T-cell (primary cell): Measurements from ENCODE around the gene HOXA7. TPM values are rescaled to one million over a fixed set of nuclear protein-coding genes. Genes with fewer than 3 reads are reported as not detected.
A peak's percentile ranks its signal among the peaks of the same experiment; 100 is the strongest.

ENCODE experiments used
- ATAC-seq, 4 experiments: fragments of 200-7000 bp in 3 of 4; fragments of 150-1000 bp in 1 of 4; cut with Tn5 transposase; replicated peaks in 1 of 4; 1 replicate in 3 of 4; 2 replicates in 1 of 4; pipeline ENCODE4 v1.10.0; 2021; ENCODE audit warnings: moderate library complexity in 3 of 4, mild to moderate bottlenecking in 2 of 4, moderate number of reproducible peaks in 1 of 4
- CTCF ChIA-PET, 2 donors: fragments of 300-600 bp; sonication (Branson Sonifier 250); formaldehyde crosslinking; loops; one replicate each; lab custom pipeline; 2022; ENCODE audit warnings: antibody characterized with exemption in 2 of 2; lab: Charles Lee
- POLR2A ChIA-PET, 2 donors: fragments of 300-600 bp; sonication (Branson Sonifier 250); formaldehyde crosslinking; loops; one replicate each; lab custom pipeline; 2022; ENCODE audit warnings: antibody characterized with exemption in 2 of 2; lab: Charles Lee
- DNase-seq, 35 experiments: peaks; one replicate each; pipeline versions ENCODE4 v3.0.0 to v3.0.0-alpha.2; 2013 to 2023
- H3K27ac ChIP-seq: one replicate; pipeline ENCODE4 v1.5.1; 2013; ENCODE audit warnings: low read length
- H3K27me3 ChIP-seq, 2 experiments: replicated peaks in 1 of 2; 1 replicate in 1 of 2; 2 replicates in 1 of 2; pipeline versions ENCODE4 v1.6.1 to v1.7.0; 2013; ENCODE audit warnings: low read length in 1 of 2, mixed read lengths in 1 of 2; ENCODE audit not compliant: control insufficient read depth in 2 of 2, insufficient read depth in 2 of 2; ENCODE audit errors: extremely low read depth in 1 of 2
- H3K36me3 ChIP-seq, 2 donors: 1 replicate in 1 of 2; 2 replicates in 1 of 2; pipeline versions ENCODE4 v1.6.1 to v1.7.0; 2013; ENCODE audit warnings: low read length in 1 of 2; ENCODE audit not compliant: control insufficient read depth in 2 of 2, insufficient read depth in 1 of 2; ENCODE audit errors: extremely low read depth in 1 of 2
- H3K4me1 ChIP-seq, 2 experiments: 1 replicate in 1 of 2; 2 replicates in 1 of 2; pipeline versions ENCODE4 v1.6.1 to v1.7.0; 2013; ENCODE audit warnings: low read length in 2 of 2, mixed read lengths in 1 of 2; ENCODE audit not compliant: insufficient read depth in 2 of 2, control insufficient read depth in 1 of 2; ENCODE audit errors: extremely low read depth in 1 of 2
- H3K4me3 ChIP-seq, 2 donors: 1 replicate in 1 of 2; 2 replicates in 1 of 2; pipeline versions ENCODE4 v1.5.1 to v1.7.0; 2013; ENCODE audit warnings: mild to moderate bottlenecking in 2 of 2, low read length in 1 of 2, moderate library complexity in 1 of 2; ENCODE audit not compliant: control insufficient read depth in 1 of 2; ENCODE audit errors: extremely low read depth in 1 of 2
- H3K9me3 ChIP-seq: 2 replicates; pipeline ENCODE4 v1.7.0; 2013
- H3K27ac Mint-ChIP-seq, 2 donors: one replicate each; pipeline ENCODE4 v1.8.0; 2020 to 2021; ENCODE audit warnings: mild to moderate bottlenecking in 2 of 2, mixed read lengths in 2 of 2
- H3K27me3 Mint-ChIP-seq, 2 donors: one replicate each; pipeline ENCODE4 v1.8.0; 2021 to 2022; ENCODE audit warnings: mixed read lengths in 2 of 2
- H3K36me3 Mint-ChIP-seq: one replicate; pipeline ENCODE4 v1.8.0; 2021; ENCODE audit warnings: mixed read lengths
- H3K4me1 Mint-ChIP-seq, 3 donors: one replicate each; pipeline ENCODE4 v1.8.0; 2020 to 2022; ENCODE audit warnings: mixed read lengths in 3 of 3, mild to moderate bottlenecking in 1 of 3
- H3K4me3 Mint-ChIP-seq, 3 donors: one replicate each; pipeline ENCODE4 v1.8.0; 2020 to 2022; ENCODE audit warnings: mild to moderate bottlenecking in 3 of 3, mixed read lengths in 3 of 3, moderate library complexity in 3 of 3
- H3K9me3 Mint-ChIP-seq, 3 donors: one replicate each; pipeline ENCODE4 v1.8.0; 2020 to 2022; ENCODE audit warnings: mixed read lengths in 3 of 3
- WGBS: methylation state at CpG from one replicate; pipeline ENCODE4 v1.1.5; 2013; ENCODE audit warnings: missing lambda C conversion rate; ENCODE audit not compliant: insufficient coverage; 5-methylcytosine and 5-hydroxymethylcytosine counted together
- total RNA-seq, 35 experiments: library from RNA in 6 of 35; stranded (reverse) in 6 of 35; fragments of 120-200 nt in 1 of 35; gene quantifications; one replicate each; pipeline versions ENCODE4 v1.2.1 to v1.2.4 and lab custom pipeline; 2013 to 2026

The HOXA7 gene
- total RNA-seq, 5 donors from 2014 or later (not counting 1 experiment from before 2014, with no cell fraction given): 0.67 TPM; not detected in 4

- H3K4me1 Mint-ChIP-seq: peaks cover 30 to 34% (median 34%) of the 10 kb centered on the region in 3 donors
These were observed 9.1 kb downstream of the HOXA7 start, which contains the start of gene HOXA6 for GRCh38 chr7:27147199-27148030. HOXA6 (minus strand) TSS chr7:27147774; CDS start chr7:27147749, 25 bp downstream.

GRCh38 chr7:27146491-27147198 lies 9.8 kb downstream of the HOXA7 start:
- Histone ChIP-seq H3K4me1 (peaks cover 4 to 32% of the 10 kb centered on the region in 2 experiments), H3K4me3 (no peak overlapping the region), H3K9me3 (no peaks in the 10 kb centered on the region), H3K27ac (no peak overlapping the region), H3K36me3 (no peaks in the 10 kb centered on the region), H3K27me3 (peaks cover 0 to 83% of the 10 kb centered on the region in 2 experiments)
- ATAC-seq: no peak
- ChIA-PET POLR2A (no interaction called here), CTCF (interaction anchor here in 1 of 2 donors (0.6 to 0.7 kb wide), 3 partner anchors 58 to 443 kb away, joined by 3 read pairs; no protein-coding TSS in a partner anchor)
- Mint-ChIP-seq H3K9me3 (no peaks in the 10 kb centered on the region), H3K27ac (no peak overlapping the region), H3K4me1 (peaks cover 23 to 28% (median 26%) of the 10 kb centered on the region in 3 donors), H3K27me3 (peaks cover 55 to 80% of the 10 kb centered on the region in 2 donors), H3K4me3 (no peak overlapping the region), H3K36me3 (no peaks in the 10 kb centered on the region)
- WGBS: 90% methylated on average over 3 of the region's 5 CpGs
- no peak for DNase-seq

More at GRCh38 chr7:27147199-27148030, 9.1 kb downstream of the HOXA7 start, which contains the start of gene HOXA6:
- H3K27ac ChIP-seq: no peak within 1 kb of the TSS
- Mint-ChIP-seq H3K4me3 (peak within 1 kb of the TSS in 2 of 3 donors; percentile 56 to 68), H3K36me3 (no peaks in the 10 kb centered on the region), H3K27me3 (peaks cover 60 to 83% of the 10 kb centered on the region in 2 donors), H3K9me3 (no peaks in the 10 kb centered on the region), H3K27ac (no peak within 1 kb of the TSS)
- no peaks in the 10 kb centered on the region for H3K9me3 ChIP-seq
- peaks cover 0 to 83% of the 10 kb centered on the region in 2 experiments for H3K27me3 ChIP-seq
- ATAC-seq: no peak
- no peak for DNase-seq
- 32% methylated on average over 60 of the region's 63 CpGs for WGBS
- CTCF ChIA-PET: no interaction called here
- H3K36me3 ChIP-seq: no peaks in the 10 kb centered on the region
- H3K4me1 ChIP-seq: peaks cover 7 to 40% of the 10 kb centered on the region in 2 experiments
- POLR2A ChIA-PET: no interaction called here
- H3K4me3 ChIP-seq: peak within 1 kb of the TSS in 1 of 2 donors; percentile 54

- H3K4me3 ChIP-seq: no peak overlapping the region
- H3K36me3 ChIP-seq: no peaks in the 10 kb centered on the region
- no peak overlapping the region for H3K4me3 Mint-ChIP-seq
- peaks cover 0 to 25% of the 10 kb centered on the region in 2 experiments for H3K4me1 ChIP-seq
- CTCF ChIA-PET: interaction anchor here in 1 of 2 donors (0.6 to 0.7 kb wide), 2 partner anchors 59 to 79 kb away, joined by 3 read pairs; no protein-coding TSS in a partner anchor
- no peaks in the 10 kb centered on the region for H3K9me3 Mint-ChIP-seq
- H3K36me3 Mint-ChIP-seq: no peaks in the 10 kb centered on the region
- peaks cover 54 to 80% of the 10 kb centered on the region in 2 donors for H3K27me3 Mint-ChIP-seq
- H3K9me3 ChIP-seq: no peaks in the 10 kb centered on the region
- H3K4me1 Mint-ChIP-seq: peaks cover 17 to 21% (median 20%) of the 10 kb centered on the region in 3 donors
- H3K27me3 ChIP-seq: peaks cover 0 to 76% of the 10 kb centered on the region in 2 experiments
- no peak overlapping the region for H3K27ac ChIP-seq
- H3K27ac Mint-ChIP-seq: no peak overlapping the region
- 86% methylated on average over 8 of the region's 11 CpGs for WGBS
- POLR2A ChIA-PET: no interaction called here
- DNase-seq (no peak), ATAC-seq (no peak)
These were observed 10.5 kb downstream of the HOXA7 start for GRCh38 chr7:27145914-27146412.

- Mint-ChIP-seq H3K4me1 (peaks cover 12 to 15% (median 13%) of the 10 kb centered on the region in 3 donors), H3K27me3 (peaks cover 49 to 78% of the 10 kb centered on the region in 2 donors), H3K36me3 (no peaks in the 10 kb centered on the region), H3K27ac (no peak overlapping the region), H3K9me3 (no peaks in the 10 kb centered on the region), H3K4me3 (no peak overlapping the region)
- H3K4me1 ChIP-seq: peaks cover 0 to 19% of the 10 kb centered on the region in 2 experiments
- ATAC-seq (no peak), DNase-seq (no peak)
- no peaks in the 10 kb centered on the region for H3K36me3 ChIP-seq
- H3K27me3 ChIP-seq: peaks cover 0 to 75% of the 10 kb centered on the region in 2 experiments
- H3K27ac ChIP-seq: no peak overlapping the region
- ChIA-PET CTCF (interaction anchor here in 1 of 2 donors (0.6 kb wide), 1 partner anchor 288 kb away, joined by 5 read pairs; no protein-coding TSS in a partner anchor), POLR2A (no interaction called here)
- H3K4me3 ChIP-seq: no peak overlapping the region
- WGBS: 91% methylated on average over 46 of the region's 47 CpGs
- H3K9me3 ChIP-seq: no peaks in the 10 kb centered on the region
These were observed 11.1 kb downstream of the HOXA7 start for GRCh38 chr7:27145165-27145913.

- Histone ChIP-seq H3K4me1 (peaks cover 0 to 16% of the 10 kb centered on the region in 2 experiments), H3K27ac (no peak overlapping the region), H3K36me3 (no peaks in the 10 kb centered on the region), H3K27me3 (peaks cover 0 to 71% of the 10 kb centered on the region in 2 experiments), H3K4me3 (no peak overlapping the region), H3K9me3 (no peaks in the 10 kb centered on the region)
- peaks cover 44 to 73% of the 10 kb centered on the region in 2 donors for H3K27me3 Mint-ChIP-seq
- H3K4me1 Mint-ChIP-seq: peaks cover 8 to 13% (median 11%) of the 10 kb centered on the region in 3 donors
- H3K9me3 Mint-ChIP-seq: no peaks in the 10 kb centered on the region
- CTCF ChIA-PET: interaction anchor here in 1 of 2 donors (0.6 kb wide), 1 partner anchor 288 kb away, joined by 5 read pairs; no protein-coding TSS in a partner anchor
- no peak for ATAC-seq
- POLR2A ChIA-PET: no interaction called here
- no peaks in the 10 kb centered on the region for H3K36me3 Mint-ChIP-seq
- no peak for DNase-seq
- no peak overlapping the region for H3K27ac Mint-ChIP-seq
- 80% methylated on average over 26 of the region's 31 CpGs for WGBS
- H3K4me3 Mint-ChIP-seq: no peak overlapping the region
These were observed 11.7 kb downstream of the HOXA7 start for GRCh38 chr7:27144781-27145164.
